ENCODE data around the gene SMYD3.

Gene SMYD3

GRCh38 chr1:245932302-245932972 lies 574.6 kb downstream of the SMYD3 start:
- DNase-seq = no peak

- no peak for DNase-seq
Measured at GRCh38 chr1:245931450-245931849, 575.6 kb downstream of the SMYD3 start.

- no peak for DNase-seq
Measured at GRCh38 chr1:245929224-245929623, 577.9 kb downstream of the SMYD3 start.

- no peak for DNase-seq
Measured at GRCh38 chr1:245926888-245927287, 580.2 kb downstream of the SMYD3 start.

GRCh38 chr1:245923215-245923614 lies 583.9 kb downstream of the SMYD3 start:
- no peak for DNase-seq

- no peak for DNase-seq
Measured at GRCh38 chr1:245921417-245921816, 585.7 kb downstream of the SMYD3 start.

GRCh38 chr1:245917403-245917802 lies 589.7 kb downstream of the SMYD3 start:
- no peak for DNase-seq

GRCh38 chr1:245915841-245916240 lies 591.2 kb downstream of the SMYD3 start:
- DNase-seq = no peak

GRCh38 chr1:245915406-245915805 lies 591.7 kb downstream of the SMYD3 start:
- DNase-seq = no peak

- no peak for DNase-seq
Measured at GRCh38 chr1:245908543-245908942, 598.5 kb downstream of the SMYD3 start.

GRCh38 chr1:245906207-245906606 lies 600.9 kb downstream of the SMYD3 start:
- no peak for DNase-seq

GRCh38 chr1:245903851-245904250 lies 603.2 kb downstream of the SMYD3 start:
- DNase-seq = no peak

GRCh38 chr1:245901565-245901964 lies 605.5 kb downstream of the SMYD3 start:
- no peak for DNase-seq

GRCh38 chr1:245901037-245901436 lies 606.0 kb downstream of the SMYD3 start:
- DNase-seq = no peak

- no peak for DNase-seq
Measured at GRCh38 chr1:245898581-245898980, 608.5 kb downstream of the SMYD3 start.

- no peak for DNase-seq
Measured at GRCh38 chr1:245896258-245896657, 610.8 kb downstream of the SMYD3 start.

GRCh38 chr1:245895455-245895959 lies 611.6 kb downstream of the SMYD3 start:
- DNase-seq = no peak

GRCh38 chr1:245894843-245895242 lies 612.2 kb downstream of the SMYD3 start:
- DNase-seq = no peak

GRCh38 chr1:245893025-245893424 lies 614.1 kb downstream of the SMYD3 start:
- no peak for DNase-seq

GRCh38 chr1:245888809-245889208 lies 618.3 kb downstream of the SMYD3 start:
- peak; percentile 64 to 76 for DNase-seq

GRCh38 chr1:245887829-245888228 lies 619.2 kb downstream of the SMYD3 start:
- DNase-seq = no peak

GRCh38 chr1:245881767-245882391 lies 625.2 kb downstream of the SMYD3 start:
- DNase-seq = no peak

- DNase-seq = no peak
Measured at GRCh38 chr1:245880754-245881403, 626.2 kb downstream of the SMYD3 start.

GRCh38 chr1:245879091-245879490 lies 628.0 kb downstream of the SMYD3 start:
- no peak for DNase-seq

Measured in Kasumi-1 (cell line).